Fibroblast of the conjunctiva (primary cell): ENCODE results near the gene GRK1.

Experiments used
- DNase-seq: peaks from one replicate; pipeline ENCODE4 v3.0.0-alpha.2; 2010; ENCODE audit warnings: low read depth

Gene GRK1

GRCh38 chr13:113775451-113776145, 108.6 kb downstream of the GRK1 start:
- no peak for DNase-seq

DNA sequence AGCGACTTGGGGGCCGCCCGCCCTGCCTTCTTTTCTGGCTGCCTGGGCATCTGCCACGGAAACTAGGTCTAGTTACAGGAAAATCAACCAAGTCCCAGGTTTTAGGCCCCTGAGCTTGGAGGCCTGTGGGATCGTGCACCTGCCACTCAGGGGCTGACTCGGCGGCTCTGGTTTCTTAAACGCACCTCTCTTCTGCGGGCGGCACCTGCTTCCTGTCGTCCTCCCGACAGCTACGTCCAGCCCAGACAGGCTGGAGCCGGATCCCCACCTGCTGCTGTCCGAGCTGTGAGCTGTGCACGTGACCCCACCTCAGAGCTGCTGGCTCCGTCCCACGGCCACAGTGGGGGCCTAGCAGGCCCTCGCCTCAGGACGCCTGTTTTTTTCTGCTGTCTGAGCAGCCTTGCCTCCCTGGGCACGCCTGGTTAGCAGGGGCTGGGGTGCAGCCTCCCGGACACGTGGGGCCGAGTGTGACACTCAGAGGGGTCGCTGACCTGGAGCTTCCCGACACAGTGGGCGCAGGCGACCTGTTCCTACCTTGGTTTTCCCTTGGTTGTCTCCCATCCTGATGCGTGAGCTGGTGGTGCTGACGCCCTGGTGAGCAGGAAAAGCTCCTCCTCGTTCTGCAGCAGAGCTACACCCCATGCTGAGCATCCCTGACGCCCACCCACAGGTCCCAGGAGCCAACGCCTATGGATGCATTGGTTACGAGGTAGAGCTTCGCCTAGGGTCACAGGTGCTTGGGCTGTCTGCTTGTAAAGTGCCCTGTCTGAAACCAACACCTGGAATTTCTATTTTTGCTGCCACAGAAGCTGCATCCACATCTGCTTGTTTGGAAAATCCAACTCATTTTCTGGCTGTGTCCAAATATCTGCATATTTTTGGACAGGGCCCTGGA, 109.5 kb downstream of the GRK1 start:
- DNase-seq: no peak

GRCh38 chr13:113777311-113778260, 110.6 kb downstream of the GRK1 start:
- no peak for DNase-seq

GRCh38 chr13:113781571-113781970, 114.6 kb downstream of the GRK1 start:
- DNase-seq: no peak

- no peak for DNase-seq
Measured at GRCh38 chr13:113782472-113782871, 115.5 kb downstream of the GRK1 start.

DNA sequence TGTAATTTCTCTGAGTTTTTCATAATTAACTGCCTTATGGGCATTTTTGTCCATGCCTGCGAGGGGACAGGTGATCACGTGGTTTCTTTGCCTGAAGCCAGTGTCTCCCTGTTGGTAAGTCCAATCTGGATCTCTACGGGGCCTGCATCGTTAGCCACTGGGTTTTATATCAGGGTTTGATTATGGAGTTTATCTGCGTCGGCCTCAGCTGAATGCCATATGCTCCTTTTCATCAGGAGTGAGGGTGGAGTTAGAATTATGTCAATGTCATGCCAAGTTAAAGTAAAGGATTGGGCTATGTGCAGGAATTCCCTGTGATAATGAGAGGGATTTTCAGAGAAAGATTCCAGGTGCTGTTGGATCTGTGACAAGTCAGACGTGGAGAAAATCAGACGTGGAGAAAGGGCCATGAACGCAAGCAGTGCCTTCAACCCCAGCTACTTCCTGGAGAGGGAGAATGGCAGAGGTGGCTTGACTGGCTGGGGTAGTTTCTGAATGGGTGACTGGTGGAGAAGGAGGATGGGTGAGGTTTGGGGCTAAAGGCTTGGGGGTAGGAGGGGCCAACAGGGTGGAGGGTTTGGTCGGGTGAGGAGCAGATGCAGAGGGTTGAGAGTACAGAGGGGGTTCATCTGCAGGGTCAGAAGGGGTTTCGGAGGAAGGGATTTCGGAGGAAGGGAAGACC, 116.3 kb downstream of the GRK1 start:
- no peak for DNase-seq

- DNase-seq: no peak
Measured at GRCh38 chr13:113783966-113784644, 117.1 kb downstream of the GRK1 start.

- DNase-seq: no peak
Measured at GRCh38 chr13:113784645-113785024, 117.6 kb downstream of the GRK1 start.

GRCh38 chr13:113785051-113786010, 118.3 kb downstream of the GRK1 start:
- no peak for DNase-seq

DNA sequence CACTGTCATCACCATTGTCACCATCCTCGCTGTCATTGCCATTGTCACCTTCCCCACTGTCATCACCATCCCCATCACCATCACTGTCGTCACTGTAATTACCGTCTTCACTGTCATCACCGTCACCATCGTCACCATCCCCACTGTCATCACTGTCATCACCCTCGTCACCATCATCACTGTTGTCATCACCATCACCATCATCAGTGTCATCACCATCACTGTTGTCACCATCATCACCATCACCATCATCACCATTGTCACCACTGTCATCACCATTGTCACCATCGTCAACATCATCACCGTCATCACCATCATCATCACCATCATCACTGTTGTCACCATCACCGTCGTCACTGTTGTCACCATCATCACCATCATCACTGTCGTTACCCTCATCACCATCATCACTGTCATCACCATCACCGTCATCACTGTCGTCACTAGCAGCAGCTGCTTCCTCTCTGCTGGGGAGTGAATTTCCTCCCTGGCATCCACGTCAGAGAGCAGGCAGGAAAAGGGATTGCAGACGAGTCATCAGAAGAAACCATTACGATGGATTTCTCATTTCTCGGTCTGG, 119.3 kb downstream of the GRK1 start:
- no peak for DNase-seq
